Endothelial cell of umbilical vein (primary cell): ENCODE results near the gene PVR. TPM values are rescaled to one million over a fixed set of nuclear protein-coding genes. Genes with fewer than 3 reads are reported as not detected.

Source experiments
- BruUV-seq: library from RNA; stranded (reverse); fragments of 400-500 nt; replicated peaks from 2 replicates; lab custom pipeline; 2021; lab: Mats Ljungman, UMichigan
- CTCF ChIA-PET: fragments of 300-600, 350-600 bp; sonication (Branson Sonifier 250); formaldehyde crosslinking; loops from one replicate; lab custom pipeline; 2021; ENCODE audit warnings: antibody characterized with exemption, inconsistent platforms; lab: Charles Lee
- POLR2A ChIA-PET: fragments of 300-600, 350-600 bp; sonication (Branson Sonifier 250); formaldehyde crosslinking; loops from one replicate; lab custom pipeline; 2021; ENCODE audit warnings: antibody characterized with exemption, inconsistent platforms; lab: Charles Lee
- DNase-seq: peaks from one replicate; pipeline ENCODE4 v3.0.0-alpha.2; 2011; ENCODE audit warnings: low read depth, low spot score
- FAIRE-seq: peaks from 2 replicates; lab custom pipeline; 2011; peaks lifted over from hg19 to GRCh38; lab: Jason Lieb, UNC
- H2AFZ ChIP-seq: 2 replicates; pipeline ENCODE4 v1.6.0; 2012; ENCODE audit warnings: low read depth, low read length, control low read depth, inconsistent platforms
- H3K27ac ChIP-seq: 2 replicates; pipeline ENCODE4 v1.5.1; 2011; ENCODE audit warnings: low read depth, mild to moderate bottlenecking, control low read depth, low read length, moderate library complexity; ENCODE audit not compliant: insufficient read depth
- H3K27me3 ChIP-seq, 2 experiments: 2 replicates each; pipeline versions ENCODE4 v1.6.0 to v1.6.1; 2011; ENCODE audit warnings: low read length in 2 of 2, mixed read lengths in 1 of 2; ENCODE audit not compliant: control insufficient read depth in 2 of 2, insufficient read depth in 2 of 2
- H3K36me3 ChIP-seq, 2 experiments: 2 replicates in 1 of 2; 3 replicates in 1 of 2; pipeline ENCODE4 v1.5.1; 2011; ENCODE audit warnings: low read length in 2 of 2, mild to moderate bottlenecking in 1 of 2, moderate library complexity in 1 of 2; ENCODE audit not compliant: control insufficient read depth in 2 of 2, insufficient read depth in 2 of 2; ENCODE audit errors: extremely low read depth in 1 of 2
- H3K4me1 ChIP-seq: 3 replicates; pipeline ENCODE4 v1.5.1; 2011; ENCODE audit warnings: mild to moderate bottlenecking, low read length; ENCODE audit not compliant: control insufficient read depth, insufficient read depth; ENCODE audit errors: extremely low read depth
- H3K4me2 ChIP-seq: 2 replicates; pipeline ENCODE4 v1.6.1; 2011; ENCODE audit warnings: low read length, control low read depth, mixed read lengths; ENCODE audit not compliant: insufficient read depth
- H3K4me3 ChIP-seq, 3 experiments: fragments of 200-600 bp in 1 of 3; sonication (generic), shearing (Covaris generic) in 1 of 3; replicated peaks in 1 of 3; 2 replicates each; pipeline ENCODE4 v1.5.1; 2011 to 2016; ENCODE audit warnings: control low read depth in 3 of 3, low read length in 3 of 3, mild to moderate bottlenecking in 2 of 3, inconsistent platforms in 1 of 3, low read depth in 1 of 3, moderate library complexity in 1 of 3; ENCODE audit not compliant: insufficient read depth in 1 of 3
- H3K79me2 ChIP-seq: 2 replicates; pipeline ENCODE4 v1.6.0; 2012; ENCODE audit warnings: low read length, inconsistent platforms; ENCODE audit not compliant: control insufficient read depth, insufficient read depth
- H3K9ac ChIP-seq: replicated peaks from 2 replicates; pipeline ENCODE3; 2011; ENCODE audit warnings: low read length, control low read depth; ENCODE audit not compliant: insufficient read depth; ENCODE audit errors: extremely low read depth
- H3K9me1 ChIP-seq: replicated peaks from 3 replicates; pipeline ENCODE4 v1.6.0; 2011; ENCODE audit warnings: mild to moderate bottlenecking, low read length; ENCODE audit not compliant: control insufficient read depth, insufficient read depth; ENCODE audit errors: extremely low read depth
- H3K9me3 ChIP-seq: replicated peaks from 2 replicates; pipeline ENCODE4 v1.5.1; 2012; ENCODE audit warnings: low read length, inconsistent platforms; ENCODE audit not compliant: control insufficient read depth, insufficient read depth
- H4K20me1 ChIP-seq: replicated peaks from 2 replicates; pipeline ENCODE3; 2011; ENCODE audit warnings: mild to moderate bottlenecking, low read length; ENCODE audit not compliant: control insufficient read depth, insufficient read depth; ENCODE audit errors: extremely low read depth
- EZH2 ChIP-seq: IDR thresholded peaks from 2 replicates; pipeline ENCODE4 v1.6.1; 2012; ENCODE audit warnings: borderline replicate concordance, low read depth, mild to moderate bottlenecking, moderate library complexity, low read length, inconsistent platforms; ENCODE audit not compliant: severe bottlenecking
- FOS ChIP-seq: IDR thresholded peaks from 2 replicates; pipeline ENCODE4 v1.6.1; 2011; ENCODE audit warnings: mild to moderate bottlenecking, low read length, moderate library complexity, borderline replicate concordance; ENCODE audit not compliant: insufficient read depth
- GATA2 ChIP-seq: IDR thresholded peaks from 2 replicates; pipeline ENCODE4 v1.7.0; 2011; ENCODE audit warnings: low read depth, mild to moderate bottlenecking, moderate library complexity, mixed read lengths, low read length; ENCODE audit not compliant: insufficient read length, insufficient read depth
- MYC ChIP-seq: IDR thresholded peaks from one replicate; pipeline ENCODE4 v1.6.1; 2011; ENCODE audit warnings: mild to moderate bottlenecking, low read depth, low read length
- POLR2A ChIP-seq: IDR thresholded peaks from 2 replicates; pipeline ENCODE4 v1.6.1; 2012; ENCODE audit warnings: low read depth, mild to moderate bottlenecking, control low read depth, low read length
- POLR2AphosphoS5 ChIP-seq: IDR thresholded peaks from 2 replicates; pipeline ENCODE4 v1.6.1; 2012; ENCODE audit warnings: low read depth, mild to moderate bottlenecking, control low read depth, low read length, moderate library complexity; ENCODE audit not compliant: insufficient read depth
- dilution Hi-C: fragments of 300-500 bp; cut with MboI; formaldehyde crosslinking; loops from one replicate; pipeline ENCODE4 v1.15.0; 2019; ENCODE audit warnings: low sequenced_read_pairs; ENCODE audit not compliant: extremely low pct_ligation_motif_present
- intact Hi-C: fragments of 100-400 bp; cut with micrococcal nuclease; formaldehyde crosslinking; loops from one replicate; pipeline ENCODE4 v1.10.0; 2022
- polyA plus RNA-seq, 4 experiments: library from polyadenylated mRNA; depleted of rRNA in 3 of 4; stranded (reverse) in 3 of 4; unstranded in 1 of 4; fragments of >200 nt; gene quantifications; 2 replicates each; pipeline versions ENCODE4 v1.2.1 to v1.2.3, GENCODE V29; 2011 to 2012; ENCODE audit warnings: missing spikeins in 1 of 4
- total RNA-seq: library from RNA; stranded (reverse); gene quantifications from 2 replicates; pipeline ENCODE4 v1.2.3, GENCODE V29; 2021
- TF ChIP-seq, protein P1 (sequence below): IDR thresholded peaks from 2 replicates; pipeline ENCODE4 v1.6.1; 2011; ENCODE audit not compliant: insufficient read depth, insufficient read length
- TF ChIP-seq, protein P2 (sequence below), 2 donors: IDR thresholded peaks; 1 replicate in 1 of 2; 2 replicates in 1 of 2; pipeline ENCODE4 v1.5.1; 2011; ENCODE audit warnings: low read length in 2 of 2, mild to moderate bottlenecking in 2 of 2, moderate library complexity in 2 of 2, control low read depth in 1 of 2, inconsistent platforms in 1 of 2, low read depth in 1 of 2; ENCODE audit not compliant: insufficient read depth in 1 of 2; ENCODE audit errors: extremely low read depth in 1 of 2

The PVR gene
- total and polyA plus RNA-seq, 2 donors (not counting 3 experiments of a cell fraction or from before 2014, with no cell fraction given): 133 to 226 TPM

DNA sequence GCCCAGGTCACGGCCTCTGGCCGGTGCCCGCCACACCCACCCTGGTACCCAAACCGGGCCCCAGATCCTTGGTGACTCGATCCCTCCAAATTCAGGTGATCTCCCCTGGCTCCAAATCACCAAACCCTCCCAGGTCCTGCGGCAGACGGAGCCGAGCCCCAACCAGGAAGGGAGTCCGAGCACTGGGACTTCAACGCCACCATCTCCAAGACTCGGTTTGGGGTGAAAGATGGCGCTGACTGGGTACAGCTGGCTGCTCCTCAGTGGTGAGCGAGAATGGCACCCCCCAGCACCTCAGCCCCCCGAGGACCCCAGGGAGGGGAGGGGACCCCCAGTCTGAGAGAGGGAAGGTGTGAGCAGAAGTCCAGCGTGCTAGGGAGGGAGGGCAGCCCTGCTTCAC lies 57.5 kb downstream of the PVR start:
- no peak overlapping the region for H3K27ac ChIP-seq
- H3K27me3 ChIP-seq: no peaks in the 10 kb centered on the region
- H3K4me1 ChIP-seq: no peaks in the 10 kb centered on the region
- no peak for TF ChIP-seq FOS
- H3K4me2 ChIP-seq: no peak overlapping the region
- no peaks in the 10 kb centered on the region for H4K20me1 ChIP-seq
- FAIRE-seq (no peak), DNase-seq (no peak)
- no peaks in the 10 kb centered on the region for H3K9me3 ChIP-seq
- no TSS peak for BruUV-seq
- no peaks in the 10 kb centered on the region for H3K9me1 ChIP-seq
- H2AFZ ChIP-seq: no peak overlapping the region
- H3K9ac ChIP-seq: no peak overlapping the region
- no peaks in the 10 kb centered on the region for H3K36me3 ChIP-seq
- no peaks in the 10 kb centered on the region for H3K79me2 ChIP-seq
- dilution Hi-C loops (no loop called here), intact Hi-C loops (no loop called here)
- H3K4me3 ChIP-seq: no peak overlapping the region
- CTCF ChIA-PET: interaction anchor here (0.9 to 1.5 kb wide), 2 partner anchors 11 to 131 kb away, joined by 4 read pairs; no protein-coding TSS in a partner anchor
- POLR2A ChIA-PET: no interaction called here

DNA sequence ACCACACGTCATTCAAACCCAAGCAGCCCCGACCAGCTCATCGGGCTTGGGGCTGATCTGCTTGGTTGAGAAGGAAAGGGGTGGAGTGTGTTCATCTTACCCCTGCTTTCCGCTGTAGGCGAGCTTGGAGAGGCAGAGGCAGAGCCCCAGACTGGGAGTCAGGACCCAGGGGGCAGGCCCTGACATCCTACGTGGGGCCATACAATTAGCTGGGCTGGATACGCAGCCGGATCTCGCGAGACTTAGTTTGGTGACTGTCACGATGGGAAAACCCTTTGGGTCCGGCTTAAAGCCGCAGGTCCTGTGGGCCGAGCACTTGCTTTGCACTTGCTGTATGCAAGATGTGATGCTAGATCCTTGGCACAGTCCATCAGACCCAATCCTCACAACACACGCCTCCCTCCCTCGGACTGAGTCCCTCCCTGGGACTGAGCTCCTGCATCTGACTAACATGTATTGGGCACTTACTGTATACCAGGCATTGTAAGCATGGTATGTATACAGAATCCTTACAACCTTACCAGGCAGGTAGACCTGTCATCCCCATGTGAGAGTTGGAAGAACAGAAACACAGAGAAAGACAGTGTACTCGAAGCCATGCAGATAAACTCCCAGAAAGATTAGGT lies 59.0 kb downstream of the PVR start:
- no peaks in the 10 kb centered on the region for H3K9me1 ChIP-seq
- no peak overlapping the region for H3K4me2 ChIP-seq
- no TSS peak for BruUV-seq
- intact Hi-C loops (no loop called here), dilution Hi-C loops (no loop called here)
- H4K20me1 ChIP-seq: no peaks in the 10 kb centered on the region
- H3K4me1 ChIP-seq: no peaks in the 10 kb centered on the region
- H3K9ac ChIP-seq: no peak overlapping the region
- no peaks in the 10 kb centered on the region for H3K9me3 ChIP-seq
- FAIRE-seq: no peak
- H2AFZ ChIP-seq: no peak overlapping the region
- no peak for DNase-seq
- CTCF ChIA-PET: interaction anchor here (1.0 to 1.3 kb wide), 2 partner anchors 13 to 21 kb away, joined by 3 to 5 read pairs; no protein-coding TSS in a partner anchor
- no peaks in the 10 kb centered on the region for H3K27me3 ChIP-seq
- H3K79me2 ChIP-seq: no peaks in the 10 kb centered on the region
- TF ChIP-seq, protein P1, sequence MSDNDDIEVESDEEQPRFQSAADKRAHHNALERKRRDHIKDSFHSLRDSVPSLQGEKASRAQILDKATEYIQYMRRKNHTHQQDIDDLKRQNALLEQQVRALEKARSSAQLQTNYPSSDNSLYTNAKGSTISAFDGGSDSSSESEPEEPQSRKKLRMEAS: no peak
- TF ChIP-seq, protein P2, sequence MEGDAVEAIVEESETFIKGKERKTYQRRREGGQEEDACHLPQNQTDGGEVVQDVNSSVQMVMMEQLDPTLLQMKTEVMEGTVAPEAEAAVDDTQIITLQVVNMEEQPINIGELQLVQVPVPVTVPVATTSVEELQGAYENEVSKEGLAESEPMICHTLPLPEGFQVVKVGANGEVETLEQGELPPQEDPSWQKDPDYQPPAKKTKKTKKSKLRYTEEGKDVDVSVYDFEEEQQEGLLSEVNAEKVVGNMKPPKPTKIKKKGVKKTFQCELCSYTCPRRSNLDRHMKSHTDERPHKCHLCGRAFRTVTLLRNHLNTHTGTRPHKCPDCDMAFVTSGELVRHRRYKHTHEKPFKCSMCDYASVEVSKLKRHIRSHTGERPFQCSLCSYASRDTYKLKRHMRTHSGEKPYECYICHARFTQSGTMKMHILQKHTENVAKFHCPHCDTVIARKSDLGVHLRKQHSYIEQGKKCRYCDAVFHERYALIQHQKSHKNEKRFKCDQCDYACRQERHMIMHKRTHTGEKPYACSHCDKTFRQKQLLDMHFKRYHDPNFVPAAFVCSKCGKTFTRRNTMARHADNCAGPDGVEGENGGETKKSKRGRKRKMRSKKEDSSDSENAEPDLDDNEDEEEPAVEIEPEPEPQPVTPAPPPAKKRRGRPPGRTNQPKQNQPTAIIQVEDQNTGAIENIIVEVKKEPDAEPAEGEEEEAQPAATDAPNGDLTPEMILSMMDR (IDR thresholded peaks at IDR 0.05; ENCODE audit: extremely low read depth in 1 of 2, insufficient read depth in 1 of 2, low read depth in 1 of 2, low read length in 2 of 2): no peak
- no peak for TF ChIP-seq FOS
- no peak for TF ChIP-seq POLR2AphosphoS5
- no peak for TF ChIP-seq GATA2
- no peak for TF ChIP-seq EZH2
- no peak for TF ChIP-seq MYC
- TF ChIP-seq POLR2A: no peak
- no peak overlapping the region for H3K27ac ChIP-seq
- H3K4me3 ChIP-seq: no peak overlapping the region
- POLR2A ChIA-PET: no interaction called here
- H3K36me3 ChIP-seq: no peaks in the 10 kb centered on the region
